Fibroblast of skin of left quadriceps (primary cell): ENCODE results near the gene COX18.
A peak's percentile ranks its signal among the peaks of the same experiment; 100 is the strongest.

ENCODE experiments used
- DNase-seq, 2 experiments: peaks; one replicate each; pipeline ENCODE4 v3.0.0-alpha.2; 2013; ENCODE audit warnings: low read depth in 2 of 2

COX18 gene

DNA sequence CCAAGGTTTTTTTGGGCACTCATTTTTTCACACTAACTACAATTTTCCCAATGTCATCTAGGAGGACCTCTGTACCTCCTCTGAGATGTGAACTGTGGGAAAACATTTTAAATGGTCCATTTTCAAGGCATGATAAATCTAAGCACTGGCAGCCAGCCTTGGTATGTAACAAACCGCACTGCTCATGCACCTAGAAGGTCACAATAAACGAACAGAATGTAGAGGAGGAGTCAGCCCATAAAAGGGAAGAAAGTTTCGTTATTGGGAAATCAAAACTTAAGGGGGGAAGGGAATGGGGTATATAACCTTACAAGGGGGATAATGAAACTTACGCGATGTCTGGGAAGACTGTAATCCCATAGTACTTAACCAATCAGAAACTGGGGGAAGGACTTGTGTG lies 16.4 kb downstream of the COX18 start:
- no peak for DNase-seq

DNA sequence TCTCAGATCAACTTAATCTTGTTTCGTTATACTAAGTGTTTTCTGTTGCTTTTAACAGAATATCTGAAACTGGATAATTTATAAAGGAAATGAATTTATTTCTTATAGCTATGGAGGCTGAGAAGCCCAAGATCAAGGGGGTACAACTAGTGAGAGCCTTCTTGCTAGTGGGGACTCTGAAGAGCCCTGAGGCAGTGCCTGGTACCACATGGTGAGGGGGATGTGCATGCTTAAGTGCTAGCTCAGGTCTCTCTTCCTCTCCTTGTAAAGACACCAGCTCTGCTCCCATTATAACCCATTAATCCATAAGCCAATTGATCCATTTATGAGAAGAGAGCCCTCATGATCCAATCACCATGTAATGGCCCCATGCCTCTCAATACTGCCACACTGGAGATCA lies 17.9 kb downstream of the COX18 start:
- DNase-seq = no peak

- no peak for DNase-seq
Observed at GRCh38 chr4:73045879-73046278, 23.6 kb downstream of the COX18 start.

DNA sequence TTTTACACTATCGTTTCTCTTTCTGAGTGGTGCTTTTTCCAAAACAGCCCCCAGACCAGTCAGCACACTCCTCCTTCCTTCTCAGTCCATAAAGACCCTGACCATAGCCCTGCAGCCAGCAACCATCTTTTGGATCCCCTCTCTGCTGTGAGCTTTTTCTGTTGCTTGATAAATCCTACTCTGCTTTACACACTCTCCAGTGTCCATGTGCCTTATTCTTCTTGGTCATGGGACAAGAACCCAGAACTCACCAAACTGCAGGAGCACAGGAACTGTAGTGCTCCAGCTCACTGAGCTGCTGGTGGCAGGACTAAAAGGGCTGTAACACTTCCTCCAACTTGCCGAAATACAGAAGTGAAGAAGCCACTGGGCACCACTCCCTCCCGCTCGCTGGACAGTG lies 32.5 kb downstream of the COX18 start:
- DNase-seq = no peak

- no peak for DNase-seq
Observed at GRCh38 chr4:73036123-73036522, 33.4 kb downstream of the COX18 start.

GRCh38 chr4:73034896-73035295 lies 34.6 kb downstream of the COX18 start:
- DNase-seq = no peak

DNA sequence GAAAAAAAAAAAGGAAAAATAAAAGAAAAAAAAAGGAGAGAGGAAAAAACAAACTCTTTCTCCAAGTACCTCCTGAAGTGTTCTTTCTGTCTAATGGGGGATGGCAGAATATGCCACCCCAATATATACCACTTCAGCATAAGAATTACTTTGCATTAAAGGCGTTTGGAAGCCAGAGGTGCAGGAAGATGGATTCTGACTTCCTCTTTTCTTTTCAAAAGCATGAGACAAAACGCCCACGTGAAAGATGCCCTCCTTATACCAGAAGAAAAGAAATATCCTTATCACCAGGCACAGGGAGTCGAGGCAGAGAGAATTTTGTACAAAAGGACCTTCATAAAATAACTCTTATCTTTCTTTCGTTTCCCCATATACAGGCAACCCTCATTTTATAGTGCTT lies 40.9 kb downstream of the COX18 start:
- no peak for DNase-seq

DNA sequence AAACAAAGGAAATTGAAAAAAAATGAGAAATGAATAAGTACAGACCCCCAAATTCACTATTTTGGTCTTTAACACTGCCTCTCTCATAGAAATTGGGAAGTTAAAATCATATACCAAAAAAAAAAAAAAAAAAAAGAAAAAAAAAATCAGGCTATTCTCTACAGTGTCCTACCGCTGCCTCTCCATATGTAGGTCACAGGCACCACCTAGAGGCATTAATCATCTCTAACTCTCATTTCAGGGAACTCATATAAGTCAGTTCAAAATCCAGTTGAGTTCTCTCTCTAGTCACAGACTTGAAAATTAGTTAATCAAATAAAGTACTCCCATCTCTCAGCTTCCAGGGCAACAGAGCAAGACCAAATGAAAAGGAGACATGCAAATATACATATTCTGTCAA lies 47.9 kb downstream of the COX18 start:
- DNase-seq = peak; percentile 5 to 6

DNA sequence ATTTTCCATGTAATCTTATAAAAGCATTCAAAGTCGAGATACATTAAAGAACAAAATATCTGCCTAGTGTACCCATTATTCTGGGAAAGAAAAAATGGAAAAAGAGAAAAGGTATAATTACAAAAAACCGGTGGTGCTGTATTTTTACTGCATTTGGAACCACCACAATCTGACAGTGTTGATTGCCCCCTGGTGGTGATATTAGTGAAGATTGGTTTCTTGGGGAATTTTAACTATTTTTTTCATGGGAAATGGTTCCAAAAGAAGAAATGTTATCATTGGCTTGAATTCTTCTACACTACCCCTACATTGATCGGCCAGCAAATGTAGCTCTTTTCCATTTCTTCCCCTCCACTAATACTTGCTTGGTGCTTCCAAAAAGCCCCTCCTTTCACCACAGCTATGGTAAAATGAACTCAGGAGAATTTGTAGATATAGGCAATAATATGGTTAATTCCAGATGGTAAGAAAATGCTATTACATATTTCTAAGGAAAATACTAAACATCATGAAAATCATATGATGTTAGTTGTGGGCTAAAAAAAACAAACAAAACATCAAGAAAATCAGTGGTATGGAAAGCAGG lies 50.0 kb downstream of the COX18 start:
- peak; percentile 11 to 18 for DNase-seq

GRCh38 chr4:73018595-73018994 lies 50.9 kb downstream of the COX18 start:
- DNase-seq = no peak

DNA sequence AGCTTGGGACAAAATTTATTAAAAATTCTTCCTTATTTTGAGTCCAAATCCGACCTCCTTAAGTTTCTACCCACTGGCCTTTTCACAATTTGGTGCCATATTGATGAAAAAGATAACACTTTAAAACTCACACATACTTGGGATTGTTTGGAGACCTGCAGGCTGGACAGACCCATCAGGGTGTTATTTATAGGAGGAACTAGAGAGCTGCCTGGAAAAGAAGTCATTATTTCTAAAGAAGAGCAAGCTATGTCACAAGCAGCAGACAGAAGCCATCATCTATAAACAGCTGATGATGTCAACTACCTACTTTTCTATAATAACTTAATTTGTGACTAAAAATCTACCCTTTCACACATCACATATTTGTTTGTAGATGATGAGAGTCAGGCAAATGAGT lies 56.2 kb downstream of the COX18 start:
- DNase-seq = no peak

- DNase-seq = no peak
Observed at GRCh38 chr4:73012673-73013072, 56.8 kb downstream of the COX18 start.

DNA sequence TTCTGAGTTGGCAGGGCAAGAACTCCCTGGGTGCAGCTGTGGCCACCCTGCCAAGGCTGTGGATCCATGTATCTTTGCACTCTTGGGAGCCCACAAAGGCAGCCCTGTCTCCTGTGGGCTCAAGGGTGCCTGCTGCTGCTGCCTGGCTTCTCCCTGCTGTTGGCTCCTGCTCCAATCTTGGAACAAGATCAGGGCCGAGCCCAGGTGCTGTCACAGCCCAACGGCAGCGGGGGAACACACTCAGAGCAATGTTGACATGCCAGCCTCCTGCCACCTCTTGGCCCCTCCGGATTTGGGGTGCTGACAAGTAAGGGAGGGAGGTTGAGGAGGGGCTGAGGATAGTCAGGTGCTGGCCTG lies 57.9 kb downstream of the COX18 start:
- DNase-seq = no peak

GRCh38 chr4:73010789-73011628 lies 58.5 kb downstream of the COX18 start:
- DNase-seq = no peak

DNA sequence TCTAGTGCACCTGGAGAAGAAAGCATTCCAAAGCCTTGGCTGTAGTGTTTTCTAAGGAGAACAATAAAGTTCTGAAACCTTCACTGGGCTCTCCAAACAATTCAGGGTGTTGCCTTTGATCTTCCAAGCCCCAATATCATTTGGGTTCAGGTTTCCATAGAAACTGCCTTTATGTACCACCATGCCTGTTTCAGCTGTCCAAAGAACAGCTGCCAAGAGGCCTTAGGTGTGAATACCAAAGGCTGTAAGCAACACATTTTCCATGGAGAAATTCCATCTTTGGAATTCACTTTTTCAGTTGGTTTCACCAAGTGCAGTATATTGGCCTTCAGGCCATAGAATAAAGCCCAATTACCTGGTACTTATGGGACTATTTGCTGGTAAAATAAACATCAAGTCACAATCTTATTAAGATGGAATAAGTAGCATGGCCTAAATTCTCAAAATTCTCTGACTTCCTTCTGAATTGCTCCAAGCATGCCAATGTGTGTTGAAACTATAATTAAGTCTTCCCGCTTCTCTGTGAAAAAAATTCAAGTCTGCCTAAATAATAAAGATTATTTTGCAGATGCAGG lies 61.9 kb downstream of the COX18 start:
- no peak for DNase-seq

GRCh38 chr4:73006286-73006990 lies 63.1 kb downstream of the COX18 start:
- no peak for DNase-seq

DNA sequence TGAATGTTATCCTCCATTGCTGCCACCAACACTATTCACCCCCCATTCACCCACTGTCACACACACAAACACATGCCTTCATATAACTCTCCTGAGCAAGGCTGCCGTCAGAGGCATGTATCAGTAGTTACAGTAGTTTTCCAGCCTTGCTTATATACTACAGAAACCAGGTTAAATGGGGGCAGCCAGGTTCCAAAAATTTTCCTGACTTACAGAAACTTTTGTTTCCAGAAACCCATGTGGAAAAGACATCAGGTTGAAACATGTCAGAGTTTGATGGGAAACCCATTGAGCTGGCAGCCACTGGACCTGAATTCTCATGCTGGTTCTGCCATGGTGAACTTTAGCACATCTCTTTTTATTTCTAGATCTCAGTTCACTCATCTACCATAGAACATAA lies 64.0 kb downstream of the COX18 start:
- no peak for DNase-seq
